Glomerular visceral epithelial cell (primary cell): ENCODE results near the gene ARL6IP1.

Experiments used
- DNase-seq: peaks from one replicate; pipeline ENCODE4 v3.0.0-alpha.2; 2016; ENCODE audit errors: extremely low spot score

The ARL6IP1 gene

DNA sequence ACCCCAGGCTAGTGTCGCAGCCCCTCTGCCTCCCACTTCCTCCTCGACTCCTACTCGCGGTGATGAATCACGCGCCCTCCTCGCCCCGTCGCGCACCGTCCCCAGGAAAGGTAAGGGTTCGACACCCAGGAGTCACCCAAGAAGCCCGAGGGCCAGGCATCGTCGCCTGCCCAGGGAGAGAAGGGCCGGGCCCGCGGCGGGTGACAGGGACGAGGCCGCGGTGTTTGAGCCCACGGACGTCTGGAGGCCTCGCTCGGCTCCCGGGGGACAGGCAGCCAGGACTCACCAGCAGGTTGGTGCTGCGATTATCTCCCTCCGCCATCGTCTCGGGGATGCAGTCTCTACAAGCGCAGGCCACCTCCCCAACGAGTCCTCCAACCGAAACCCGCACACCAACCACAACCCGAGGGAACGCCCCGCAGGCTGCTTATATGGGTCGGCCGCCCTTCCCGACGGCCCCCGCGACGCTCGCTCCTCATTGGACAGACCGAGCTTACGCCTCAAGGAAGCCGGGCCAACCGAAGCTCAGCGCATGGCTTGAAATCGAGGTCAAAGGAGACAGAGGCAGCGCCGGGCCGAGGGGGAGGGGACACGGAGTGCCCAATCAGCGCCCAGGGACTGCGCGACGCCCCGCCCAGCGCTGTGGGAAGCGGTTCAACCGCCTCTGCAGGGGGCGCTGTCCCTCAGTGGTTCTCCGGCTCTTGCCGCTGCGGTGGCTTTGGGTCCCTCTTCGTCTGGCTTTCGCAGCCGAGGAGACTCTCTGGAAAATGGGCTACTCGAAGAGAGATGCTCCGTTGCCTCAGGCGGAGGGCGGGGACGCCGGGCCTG is at the start of gene ARL6IP1:
Gene ARL6IP1, minus strand, starts transcription at position 405 of the 828 bp plus-strand sequence. Its CDS starts 83 bp downstream, at position 322.
- DNase-seq: peak; percentile 99

DNA sequence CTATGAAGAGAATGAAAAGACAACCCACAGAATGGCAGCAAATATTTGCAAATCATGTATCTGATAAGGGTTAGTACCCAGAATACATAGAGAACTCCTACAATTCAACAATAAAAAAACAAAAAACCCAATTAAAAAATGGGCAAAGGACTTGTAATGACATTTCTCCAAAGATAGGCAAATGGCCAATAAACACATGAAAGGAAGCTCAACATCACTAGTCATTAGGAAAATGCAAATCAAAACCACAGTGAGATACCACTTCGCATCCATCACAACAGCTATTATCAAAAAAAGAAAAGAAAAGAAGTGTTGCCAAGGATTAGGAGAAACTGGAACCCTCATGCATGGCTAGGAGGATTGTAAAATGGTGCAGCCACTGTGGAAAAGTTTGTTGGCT is 45.1 kb upstream of the ARL6IP1 start:
- no peak for DNase-seq

DNA sequence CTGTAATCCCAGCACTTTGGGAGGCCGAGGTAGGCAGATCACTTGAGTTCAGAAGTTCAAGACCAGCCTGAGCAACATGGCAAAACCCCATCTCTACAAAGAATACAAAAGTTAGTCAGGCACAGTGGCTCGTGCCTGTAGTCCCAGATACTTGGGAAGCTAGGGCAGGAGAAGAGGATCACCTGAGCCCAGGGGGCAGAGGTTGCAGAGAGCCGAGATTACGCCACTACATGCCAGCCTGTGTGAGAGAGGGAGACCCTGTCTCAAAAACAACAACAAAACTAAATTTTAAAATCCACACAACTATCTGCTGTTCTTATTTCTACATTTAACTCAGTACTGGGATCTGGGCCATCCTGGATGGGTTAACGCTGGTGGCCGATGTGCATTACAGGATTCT is 41.2 kb upstream of the ARL6IP1 start:
- no peak for DNase-seq

DNA sequence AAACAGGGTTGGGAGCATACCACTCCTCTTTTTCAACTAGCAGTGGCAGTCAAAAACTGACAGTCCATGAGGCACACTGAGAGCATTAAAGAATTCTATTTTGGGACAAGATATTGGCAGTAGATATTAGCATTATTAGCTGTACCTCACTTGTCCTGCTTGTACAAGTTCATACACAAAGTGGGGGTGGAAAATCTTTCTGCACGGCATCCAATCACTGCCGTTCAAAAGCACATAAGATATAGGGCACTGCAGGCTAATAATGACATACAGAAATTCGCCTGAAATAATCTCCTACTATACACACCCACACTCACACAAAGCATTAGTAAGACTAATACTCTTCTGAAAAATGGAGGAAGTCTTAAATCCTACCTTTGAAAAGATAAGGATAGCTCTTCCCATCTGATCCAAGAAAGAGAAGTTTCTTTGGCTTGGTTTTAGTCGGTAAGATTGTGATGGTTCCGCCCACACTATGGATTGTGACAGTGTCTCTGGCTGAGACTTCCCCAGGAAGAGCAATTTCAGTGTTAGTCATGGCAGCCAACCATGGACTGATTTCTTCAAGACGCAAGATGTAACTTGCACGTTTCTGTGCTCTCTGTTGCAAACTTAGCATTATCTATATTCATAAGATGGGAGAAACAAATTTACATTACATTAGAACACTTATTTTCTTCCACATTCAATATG is 40.6 kb upstream of the ARL6IP1 start:
- DNase-seq: no peak

DNA sequence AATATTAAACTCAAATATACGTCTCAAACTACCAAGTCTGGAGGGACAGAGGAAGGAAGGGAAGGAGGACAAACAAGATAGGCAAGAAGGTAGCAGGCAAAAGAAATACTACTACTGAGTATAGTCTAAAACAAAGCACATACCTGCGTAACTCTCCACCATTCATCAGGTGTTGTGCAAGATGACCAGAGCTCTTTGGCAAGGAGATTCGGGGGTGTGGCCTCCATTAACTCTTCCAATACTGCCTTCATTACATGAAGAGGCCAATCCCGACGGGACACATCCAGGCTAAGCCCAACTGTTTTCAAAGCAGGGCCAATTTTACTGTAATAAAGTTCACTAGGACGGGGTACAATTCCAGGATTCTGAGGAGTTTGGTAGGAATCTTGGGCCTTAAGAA is 38.2 kb upstream of the ARL6IP1 start:
- DNase-seq: no peak

DNA sequence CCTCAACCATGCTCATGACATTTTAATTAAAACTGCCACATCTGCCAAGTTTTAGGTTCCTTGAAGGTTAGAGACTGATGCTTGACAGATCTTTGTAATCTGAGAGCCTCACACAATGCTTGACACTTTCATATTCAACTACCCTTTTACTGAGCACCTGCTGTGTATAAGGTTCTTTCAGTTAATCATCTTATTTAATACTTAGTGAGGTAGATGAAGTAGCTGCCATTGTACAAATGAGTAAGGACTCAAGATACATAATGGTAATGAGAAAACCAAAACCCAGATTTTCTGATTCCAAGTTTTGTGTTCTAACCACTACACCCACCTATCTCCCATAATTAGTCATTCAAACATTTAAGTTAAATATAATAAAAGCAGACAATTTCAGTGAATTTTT is 35.4 kb upstream of the ARL6IP1 start:
- DNase-seq: no peak

DNA sequence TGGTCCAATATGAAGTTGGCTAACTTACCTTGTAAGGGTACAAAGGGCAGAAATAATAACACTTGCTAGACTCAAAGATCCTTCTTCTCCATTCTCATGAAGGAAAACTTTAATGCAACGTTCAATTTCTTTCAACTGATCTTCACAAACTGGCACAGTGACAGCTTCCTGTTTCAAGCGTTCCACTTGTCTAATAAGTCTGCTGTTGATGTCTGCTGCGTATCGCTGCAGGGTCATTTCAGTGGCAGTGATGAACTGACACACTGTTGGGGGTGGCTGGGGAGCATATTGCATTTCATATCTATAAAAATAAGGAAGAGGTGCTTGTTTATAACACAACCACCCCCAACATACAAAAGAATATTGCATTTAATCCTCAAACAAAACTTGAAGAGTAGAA is 33.5 kb upstream of the ARL6IP1 start:
- no peak for DNase-seq

DNA sequence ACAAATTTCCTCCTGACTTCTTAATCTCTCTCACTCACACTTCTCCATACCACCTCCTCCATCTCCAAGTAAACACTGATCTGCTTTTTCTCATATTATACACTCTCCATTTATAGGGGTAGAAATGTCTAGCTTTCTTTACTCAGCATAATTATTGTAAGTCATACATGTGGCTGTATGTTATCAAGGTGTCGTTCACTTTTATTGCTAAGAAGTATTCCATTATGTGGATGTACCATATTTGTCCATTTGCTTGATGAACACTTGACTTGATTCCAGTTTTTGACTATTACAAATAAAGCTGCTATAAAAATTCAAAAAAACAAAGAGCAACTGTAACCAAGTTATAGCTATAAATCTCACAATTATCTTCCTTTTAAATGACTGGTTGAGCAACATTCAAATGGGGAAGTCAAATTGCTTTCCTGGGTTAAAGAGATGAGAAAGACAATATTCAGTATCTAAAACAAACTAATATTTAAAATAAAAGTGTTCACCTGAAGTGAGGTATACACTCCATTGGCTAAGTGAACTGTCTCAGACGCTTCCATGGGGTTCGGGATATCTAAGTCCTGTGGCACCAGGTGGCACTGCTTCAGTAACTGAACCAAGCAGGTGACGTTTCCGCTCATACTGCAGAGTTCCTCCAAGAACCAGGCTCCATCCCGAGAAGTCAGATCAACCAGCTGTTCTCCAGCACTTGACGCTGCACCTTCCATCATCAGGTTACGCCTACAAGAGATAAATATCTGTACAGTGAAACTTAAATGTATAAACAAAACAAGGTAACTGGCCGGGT is 32.6 kb upstream of the ARL6IP1 start:
- DNase-seq: no peak

DNA sequence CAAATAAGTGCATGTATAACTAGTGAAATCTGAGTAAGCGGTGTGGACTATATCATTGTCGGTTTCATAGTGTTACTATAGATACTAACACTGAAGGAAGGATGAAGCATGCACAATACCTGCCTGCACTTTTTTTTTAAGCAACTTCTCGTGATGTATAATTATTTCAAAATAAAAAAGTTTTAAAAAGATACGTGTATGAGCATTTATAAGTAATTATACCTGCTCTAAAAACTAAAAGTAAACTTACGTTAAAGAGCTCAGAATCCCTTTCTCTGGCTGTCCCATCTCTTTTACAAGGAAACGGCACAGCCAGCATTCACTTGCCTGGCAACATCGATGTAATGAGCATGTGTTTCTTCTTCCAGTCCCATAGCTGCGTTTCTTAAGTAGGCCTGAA is 31.3 kb upstream of the ARL6IP1 start:
- no peak for DNase-seq

DNA sequence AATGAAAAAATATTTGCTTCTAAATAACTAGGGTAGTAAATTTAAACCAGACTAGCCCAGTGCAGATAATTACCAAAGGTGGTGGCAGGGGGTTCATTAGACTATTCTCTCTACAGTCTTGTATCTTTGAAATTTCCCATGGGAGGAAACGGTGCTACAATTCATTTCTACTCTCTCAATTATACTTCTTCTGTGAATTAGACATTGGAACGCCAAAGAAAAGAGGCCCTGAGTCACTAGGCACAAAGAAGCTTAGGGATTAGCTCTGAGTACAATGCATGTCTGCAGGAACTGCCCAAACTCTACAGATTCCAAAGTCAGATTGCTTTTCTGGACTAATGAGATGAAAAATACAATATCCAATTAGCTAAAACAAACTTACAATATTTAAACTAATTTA is 30.7 kb upstream of the ARL6IP1 start:
- no peak for DNase-seq

DNA sequence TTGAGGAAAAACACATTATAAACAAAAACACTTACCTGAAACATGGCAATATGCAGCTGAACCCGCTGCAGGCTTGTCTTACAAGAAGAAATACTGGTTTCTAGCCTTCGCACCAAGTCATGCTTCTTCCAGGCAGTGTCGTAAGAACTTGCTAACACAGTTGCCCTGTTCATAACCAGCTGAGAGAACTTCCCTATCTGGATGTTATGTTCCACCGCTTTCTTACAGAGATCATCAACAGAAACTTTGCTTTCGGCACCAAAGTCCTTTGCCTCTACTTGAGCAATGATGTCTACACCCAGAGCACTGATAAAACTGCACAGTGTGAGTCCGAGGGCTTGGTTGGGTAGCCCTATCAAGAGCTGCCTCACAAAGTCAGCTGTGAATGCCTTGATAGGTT is 27.9 kb upstream of the ARL6IP1 start:
- no peak for DNase-seq

DNA sequence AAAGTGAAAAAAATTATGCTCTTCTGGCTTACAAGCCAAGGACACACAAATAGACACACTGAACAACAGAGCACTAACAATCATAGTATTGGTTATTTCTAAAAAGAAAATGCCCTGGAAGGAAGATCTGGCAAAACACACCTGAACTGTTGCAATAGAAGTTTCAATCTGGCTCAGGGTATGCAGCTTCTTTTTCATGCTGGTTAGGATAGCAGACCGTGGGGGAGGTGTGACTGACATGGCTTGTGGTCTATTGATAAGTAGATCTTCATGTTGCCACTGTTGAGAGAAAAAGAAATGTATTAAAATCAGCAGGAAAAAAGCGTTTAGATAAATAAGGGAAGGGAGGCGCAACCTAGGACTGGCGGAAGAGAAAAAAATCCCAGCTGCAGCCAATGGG is 26.5 kb upstream of the ARL6IP1 start:
- no peak for DNase-seq

DNA sequence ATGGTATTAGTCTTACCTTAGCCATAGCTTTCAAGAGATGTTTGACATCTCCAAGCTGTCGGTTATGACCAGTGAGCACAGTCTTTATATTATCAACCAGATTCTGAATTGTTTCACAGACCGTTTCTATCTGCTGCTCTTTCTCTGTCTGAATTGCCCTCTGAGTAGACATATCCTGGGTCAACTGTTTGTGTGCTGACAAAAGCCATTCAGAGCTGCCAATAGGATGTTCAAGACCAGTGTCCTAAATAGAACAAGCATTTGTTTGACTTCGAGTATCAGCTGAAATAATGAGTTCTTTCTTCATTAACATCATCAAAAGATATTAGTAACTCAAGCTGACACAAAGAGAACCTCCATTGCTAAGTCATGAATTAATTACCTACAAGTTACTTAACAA is 14.9 kb upstream of the ARL6IP1 start:
- no peak for DNase-seq

DNA sequence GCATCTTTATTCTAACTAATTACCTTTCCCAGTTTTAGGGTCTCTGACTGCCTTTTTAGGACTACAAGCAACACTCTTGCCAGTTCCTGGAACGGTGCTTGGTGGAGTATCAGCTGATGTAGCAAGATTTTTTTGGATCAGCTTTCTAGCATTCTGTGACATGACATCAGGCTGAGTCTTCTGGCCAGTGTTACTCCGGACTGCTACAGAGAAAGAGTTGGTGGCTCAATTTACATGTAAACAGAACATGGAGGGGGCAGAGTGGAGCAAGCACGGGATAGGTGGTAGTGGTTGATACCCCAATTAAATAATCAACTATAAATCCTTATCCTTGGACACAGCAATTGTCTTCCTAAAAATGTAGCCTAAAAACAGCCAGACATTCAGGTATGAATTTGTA is 10.6 kb upstream of the ARL6IP1 start:
- no peak for DNase-seq

DNA sequence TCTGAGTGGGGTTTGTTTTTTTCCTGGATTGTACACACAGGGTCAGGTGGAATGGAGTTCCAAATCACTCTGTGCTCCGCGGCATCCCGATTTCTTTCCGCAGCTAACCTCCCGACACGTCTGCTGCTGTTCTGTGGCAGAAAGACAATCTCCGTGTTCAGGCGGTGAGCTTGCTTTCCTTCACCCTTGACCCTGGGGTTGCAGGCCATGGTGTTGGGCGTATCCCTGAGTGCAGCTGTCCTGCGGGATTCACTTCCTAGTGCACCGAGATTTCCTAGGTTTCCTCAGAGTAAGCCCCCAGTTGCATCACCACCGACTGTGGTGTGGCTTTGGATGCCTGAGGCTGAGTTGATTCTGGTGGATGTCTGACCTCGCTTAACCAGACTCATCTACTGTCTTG is 7.8 kb upstream of the ARL6IP1 start:
- no peak for DNase-seq

DNA sequence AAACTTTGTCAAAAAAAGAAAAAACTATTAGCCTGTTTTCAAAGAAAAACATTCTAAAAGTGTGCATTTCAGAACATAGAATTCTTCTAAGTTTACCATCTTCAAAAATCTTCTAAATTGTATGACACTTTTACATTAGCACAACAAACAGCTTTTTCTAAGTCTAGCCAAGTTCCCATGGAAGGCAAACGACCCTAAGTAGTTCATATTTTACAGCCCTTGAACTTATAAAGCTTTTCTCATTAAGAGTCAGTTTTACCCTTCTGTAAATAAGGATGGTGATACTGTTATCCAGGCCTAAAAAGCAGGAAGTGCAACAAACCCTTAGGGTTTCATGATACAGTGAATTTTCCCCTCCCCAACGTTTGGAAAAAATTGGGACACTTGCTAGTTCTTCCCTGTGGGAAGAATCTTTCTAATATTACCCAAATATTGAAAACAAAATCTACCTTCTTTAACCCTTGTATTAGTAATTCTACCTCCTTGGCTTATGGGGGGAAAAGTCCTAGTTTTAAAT is 4.0 kb upstream of the ARL6IP1 start:
- no peak for DNase-seq

DNA sequence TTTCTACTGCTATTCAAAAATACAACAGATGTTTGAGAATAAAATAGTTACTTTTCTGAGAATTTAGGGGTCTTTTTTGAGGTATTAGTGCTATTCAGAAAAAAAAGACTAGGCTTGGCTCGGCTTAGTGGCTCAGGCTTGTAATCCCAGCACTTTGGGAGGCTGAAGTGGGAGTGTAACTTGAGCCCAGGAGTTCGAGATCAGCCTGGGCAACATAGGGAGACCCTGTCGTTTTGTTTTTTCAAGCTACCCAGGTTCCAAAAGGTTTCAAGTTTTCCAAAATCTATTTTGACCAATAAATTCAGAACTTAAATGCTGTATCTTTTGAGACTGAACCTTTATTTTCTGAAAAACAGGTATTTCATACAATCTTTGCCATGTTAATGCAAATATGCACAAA is 3.2 kb upstream of the ARL6IP1 start:
- no peak for DNase-seq

DNA sequence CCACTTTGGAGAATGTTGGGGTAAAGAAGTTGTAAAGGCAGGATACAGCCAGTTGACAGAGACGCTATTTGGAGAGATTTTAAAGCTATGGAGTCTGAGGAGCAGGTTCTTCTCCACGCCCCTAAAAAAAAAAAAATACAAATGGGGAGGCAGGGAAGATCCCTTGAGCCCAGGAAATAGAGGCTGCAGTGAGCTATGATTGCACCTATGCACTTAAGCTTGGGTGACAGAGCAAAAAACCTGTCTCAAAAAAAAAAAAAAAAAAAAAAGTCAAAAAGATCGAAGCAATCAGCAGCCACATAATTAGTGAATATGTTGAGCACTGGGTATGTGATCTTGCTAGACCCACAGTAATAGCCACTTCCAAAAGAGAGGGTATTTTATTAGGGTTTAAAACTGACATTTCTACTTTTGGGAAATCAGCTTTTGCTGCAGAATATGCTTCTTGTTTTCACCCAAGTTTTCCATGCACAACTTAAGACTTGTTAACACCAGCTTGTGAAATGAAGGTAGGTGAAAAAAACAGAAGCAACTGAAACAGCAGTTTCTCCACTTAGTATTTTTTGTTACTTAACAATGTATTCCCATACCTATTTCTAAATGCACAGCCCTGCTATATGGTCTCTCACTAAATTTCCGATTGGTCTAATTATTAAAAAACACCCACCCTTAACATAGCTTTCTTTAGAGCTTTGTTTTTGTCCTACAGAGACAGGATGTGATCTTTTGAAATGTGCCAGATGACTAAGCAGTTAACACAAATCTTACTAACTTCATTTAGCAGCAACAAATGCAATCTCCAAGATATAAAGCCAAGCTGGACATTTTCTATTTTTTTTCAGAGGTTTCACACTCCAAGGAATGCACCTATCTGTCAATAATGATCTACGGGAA is 2.5 kb upstream of the ARL6IP1 start:
- DNase-seq: no peak

DNA sequence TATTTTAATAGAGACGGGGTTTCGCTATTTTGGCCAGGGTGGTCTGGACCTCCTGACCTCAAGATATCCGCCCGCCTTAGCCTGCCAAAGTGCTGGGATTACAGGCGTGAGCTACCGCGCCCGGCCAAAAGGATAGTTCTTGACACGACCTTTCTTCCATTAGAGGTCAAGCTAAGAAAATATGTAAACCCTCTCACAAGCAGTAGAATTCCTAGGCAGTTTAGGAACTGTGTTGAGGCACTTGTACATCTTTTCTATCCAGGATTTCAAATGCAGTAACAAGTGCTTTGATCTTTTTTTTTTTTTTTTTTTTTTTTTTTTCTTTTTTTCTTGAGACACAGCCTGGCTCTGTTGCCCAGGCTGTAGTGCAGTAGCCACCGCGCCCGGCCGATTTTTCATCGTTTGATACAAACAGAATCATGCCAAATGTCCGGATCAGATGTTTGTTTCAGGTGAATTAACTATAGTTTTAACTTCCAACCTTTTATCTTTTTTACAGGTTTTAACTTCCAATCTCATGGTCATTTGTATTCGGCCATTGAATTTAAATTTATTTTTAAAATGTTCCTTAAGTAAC is 1.5 kb upstream of the ARL6IP1 start:
- DNase-seq: no peak

DNA sequence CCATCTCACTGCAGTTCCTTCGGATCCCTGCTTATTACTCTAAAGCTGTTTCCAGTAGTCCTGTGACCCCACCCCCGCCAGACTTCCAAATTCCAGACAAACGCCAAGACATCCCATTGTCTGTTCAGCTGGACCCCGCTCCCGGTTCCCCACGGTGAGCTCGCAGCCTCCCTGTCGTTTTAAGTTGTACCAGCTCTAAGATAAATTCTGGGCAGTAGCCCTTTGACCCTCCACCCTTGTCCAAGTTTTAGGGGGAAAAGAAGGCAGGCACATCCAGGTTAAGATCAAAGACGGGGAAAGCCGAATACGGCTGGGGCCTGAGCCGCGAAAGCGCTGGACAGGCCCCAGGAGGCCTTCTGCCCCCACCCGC is 589 bp downstream of the ARL6IP1 start:
- DNase-seq: peak; percentile 26

DNA sequence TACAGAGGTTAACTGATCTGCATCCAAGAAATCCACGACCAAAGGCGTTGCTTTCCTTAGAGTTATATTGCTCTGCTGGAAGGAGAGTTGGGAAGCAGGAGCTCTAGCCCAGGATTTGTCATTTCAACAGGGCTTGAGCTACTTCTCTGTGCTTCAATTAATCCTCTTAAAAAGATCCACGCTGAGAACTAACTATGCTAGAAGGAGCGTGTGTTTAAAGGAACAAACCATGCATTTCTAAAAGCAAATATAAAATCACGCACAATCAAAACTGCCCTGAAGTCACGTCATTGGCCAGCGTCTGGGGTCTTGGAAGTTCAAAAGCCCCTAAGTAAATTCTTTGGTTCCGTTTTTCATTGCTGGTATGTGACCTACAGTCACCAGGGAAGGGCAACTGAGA is 1.1 kb downstream of the ARL6IP1 start:
- no peak for DNase-seq
